Fibroblast of skin of back (primary cell): ENCODE results near the gene KCNIP4. TPM values are rescaled to one million over a fixed set of nuclear protein-coding genes. Genes with fewer than 3 reads are reported as not detected.
"Not testable (repeated sequence)": the region's sequence is repeated elsewhere in the genome, so short reads cannot be mapped to it uniquely, and the experiment has no call there.

ENCODE experiments used
- DNase-seq: peaks from one replicate; pipeline ENCODE4 v3.0.0-alpha.2; 2013
- polyA plus RNA-seq, 2 experiments: library from polyadenylated mRNA; unstranded; fragments of 120-200 nt; gene quantifications; one replicate each; pipeline ENCODE4 v1.2.1, GENCODE V29; 2013; ENCODE audit not compliant: insufficient read length in 2 of 2

The KCNIP4 gene
- polyA plus RNA-seq (2013, experiment 1 of 2; ENCODE audit: insufficient read length) = 0.75 TPM
- 0.63 TPM for polyA plus RNA-seq (2013, experiment 2 of 2; ENCODE audit: insufficient read length)

GRCh38 chr4:21948347-21949072 is at the start of gene KCNIP4:
KCNIP4 (minus strand) TSS chr4:21948772.
- DNase-seq = peak; percentile 13

DNA sequence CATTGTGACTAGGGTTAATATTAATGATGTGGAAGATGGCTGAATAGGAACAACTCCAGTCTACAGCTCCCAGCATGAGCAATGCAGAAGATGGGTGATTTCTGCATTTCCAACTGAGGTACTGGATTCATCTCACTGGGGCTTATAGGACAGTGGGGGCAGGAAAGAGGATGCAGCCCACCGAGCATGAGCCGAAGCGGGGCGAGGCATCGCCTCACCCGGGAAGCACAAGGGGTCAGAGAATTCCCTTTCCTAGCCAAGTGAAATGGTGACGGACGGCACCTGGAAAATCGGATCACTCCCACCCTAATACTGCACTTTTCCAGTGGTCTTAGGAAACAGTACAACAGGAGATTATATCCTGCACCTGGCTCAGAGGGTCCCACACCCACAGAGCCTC is 48.0 kb upstream of the KCNIP4 start:
- DNase-seq = not testable (repeated sequence)

DNA sequence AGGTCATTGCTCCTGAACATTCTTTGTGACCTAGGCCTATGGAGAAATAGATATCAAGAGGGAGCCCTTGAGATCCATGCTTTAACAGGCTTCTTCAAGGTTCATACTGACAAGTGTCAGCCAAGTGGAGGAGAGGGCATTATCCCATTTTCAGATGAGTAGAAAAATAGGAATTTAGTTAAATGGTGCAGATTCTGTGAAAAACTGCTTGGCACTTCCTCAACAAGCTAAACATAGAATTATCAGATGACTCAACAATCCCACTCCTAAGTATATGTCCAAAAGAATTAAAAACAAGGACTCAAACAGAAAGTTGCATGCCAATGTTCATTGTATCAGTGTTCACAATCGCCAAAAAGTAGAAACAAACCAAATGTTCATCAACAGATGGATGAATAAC is 43.8 kb upstream of the KCNIP4 start:
- DNase-seq = peak; percentile 56

DNA sequence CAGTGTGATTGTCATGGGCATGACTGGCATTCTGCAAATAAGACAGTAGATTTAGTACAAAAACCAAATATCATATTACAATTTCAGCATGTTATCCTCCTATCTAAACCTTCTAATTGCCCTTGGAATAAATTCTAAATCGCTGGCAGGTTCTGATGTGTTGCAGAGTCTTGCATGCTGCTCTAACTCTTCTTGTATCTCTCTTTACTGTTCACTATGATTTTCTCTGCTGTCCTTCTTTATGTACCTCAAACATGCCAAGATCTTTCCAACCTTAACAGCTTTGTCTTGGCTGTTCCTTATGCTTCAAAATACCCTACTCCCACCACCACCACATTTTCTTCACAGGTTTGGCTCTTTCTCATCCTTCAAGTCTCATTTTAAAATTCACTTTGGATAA is 43.0 kb upstream of the KCNIP4 start:
- no peak for DNase-seq

DNA sequence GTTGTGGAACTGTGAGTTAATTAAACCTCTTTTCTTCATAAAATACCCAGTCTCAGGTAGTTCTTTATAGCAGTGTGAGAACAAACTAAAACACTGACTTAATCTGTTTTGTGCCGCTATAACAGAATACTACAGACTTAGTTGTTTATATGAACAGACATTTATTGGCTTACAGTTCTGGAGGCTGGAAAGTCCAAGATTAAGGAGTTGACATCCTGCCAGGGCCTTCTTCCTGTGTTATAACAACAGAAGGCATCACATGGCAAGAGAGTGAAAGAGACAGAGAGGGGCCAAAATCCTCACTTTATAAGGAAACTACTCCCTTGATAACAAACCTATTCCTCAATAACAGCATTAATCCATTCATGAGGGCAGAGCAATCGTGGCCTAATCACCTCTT is 42.5 kb upstream of the KCNIP4 start:
- DNase-seq = peak; percentile 6

DNA sequence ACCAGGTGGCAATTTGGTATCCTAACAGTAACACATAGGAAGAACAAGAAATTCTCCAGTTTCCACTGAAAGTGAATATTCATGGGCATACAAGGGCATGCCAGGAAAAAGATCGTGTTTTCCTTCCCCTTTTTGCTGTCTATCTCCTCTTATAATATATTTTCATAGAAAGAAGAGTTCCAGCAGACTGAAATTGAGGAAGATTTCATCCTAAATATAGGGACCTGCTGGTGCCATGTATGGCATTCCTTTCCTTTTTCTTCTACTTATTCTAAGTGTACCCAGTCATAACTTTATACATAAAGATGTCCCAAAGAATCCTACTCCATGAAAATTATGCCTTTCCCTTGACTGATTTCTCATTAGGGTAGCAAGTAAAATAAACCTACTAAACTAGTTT is 40.8 kb upstream of the KCNIP4 start:
- DNase-seq = no peak

DNA sequence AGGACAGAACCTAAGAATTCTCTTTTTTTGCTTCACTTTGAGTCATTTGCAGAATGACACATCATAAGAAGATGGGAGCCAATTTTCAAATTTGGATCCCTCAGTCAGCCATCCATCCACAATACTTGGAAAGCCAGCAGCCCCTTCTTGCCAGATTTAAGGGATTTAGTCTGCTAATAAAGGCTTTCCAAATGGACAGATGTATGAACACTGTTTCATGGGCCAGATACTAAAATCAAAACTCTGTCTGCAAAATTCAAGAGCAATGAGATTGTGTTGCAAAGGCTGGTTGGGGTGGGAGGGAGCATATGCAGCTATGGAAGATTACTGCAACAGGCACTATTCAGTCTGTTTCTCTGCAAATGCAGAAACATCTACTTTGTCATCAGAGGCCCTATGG is 37.7 kb upstream of the KCNIP4 start:
- no peak for DNase-seq

- no peak for DNase-seq
Observed at GRCh38 chr4:21982087-21982486, 33.5 kb upstream of the KCNIP4 start.

DNA sequence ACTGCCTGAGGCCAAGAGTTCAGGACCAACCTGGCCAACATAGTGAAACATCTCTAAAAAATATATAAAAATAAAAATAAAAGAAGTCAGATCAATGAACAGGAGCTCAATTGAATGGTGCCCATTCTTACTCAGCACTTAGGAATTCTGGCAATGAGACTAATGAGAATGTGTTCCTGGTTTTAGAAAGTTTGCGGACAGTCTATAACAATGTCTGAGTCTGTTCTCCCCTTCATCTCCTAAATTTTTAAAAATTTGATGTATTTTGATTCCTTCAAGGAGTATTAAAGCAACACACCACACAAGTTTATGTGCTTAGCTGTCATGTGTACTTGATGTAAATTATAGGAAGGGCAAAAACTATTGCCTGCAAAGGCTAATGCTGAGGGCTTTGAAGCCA is 30.6 kb upstream of the KCNIP4 start:
- no peak for DNase-seq

DNA sequence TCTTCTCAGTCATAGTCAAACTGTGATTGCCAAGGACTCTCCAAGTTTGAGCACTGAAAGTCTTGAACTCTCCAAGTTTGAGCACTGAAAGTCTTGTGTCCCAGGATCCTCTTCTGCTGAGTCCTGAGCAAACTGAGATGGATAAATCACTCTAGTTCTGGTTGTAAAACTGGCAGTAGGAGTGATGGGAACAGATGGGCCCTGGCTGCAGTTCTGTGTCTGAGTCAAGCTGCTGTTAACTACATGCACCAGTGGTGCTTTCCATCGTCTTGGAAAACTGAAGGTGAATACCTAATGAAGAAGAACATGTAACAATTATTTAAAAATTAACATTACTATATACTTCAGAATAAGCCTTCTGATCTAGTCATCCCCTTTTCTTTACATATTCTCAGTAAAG is 27.6 kb upstream of the KCNIP4 start:
- DNase-seq = no peak

GRCh38 chr4:21973850-21974249 is 25.3 kb upstream of the KCNIP4 start:
- no peak for DNase-seq

- no peak for DNase-seq
Observed at GRCh38 chr4:21964762-21965319, 16.3 kb upstream of the KCNIP4 start.

- no peak for DNase-seq
Observed at GRCh38 chr4:21962691-21963090, 14.1 kb upstream of the KCNIP4 start.

GRCh38 chr4:21960793-21961192 is 12.2 kb upstream of the KCNIP4 start:
- no peak for DNase-seq

GRCh38 chr4:21954916-21955315 is 6.3 kb upstream of the KCNIP4 start:
- DNase-seq = no peak

DNA sequence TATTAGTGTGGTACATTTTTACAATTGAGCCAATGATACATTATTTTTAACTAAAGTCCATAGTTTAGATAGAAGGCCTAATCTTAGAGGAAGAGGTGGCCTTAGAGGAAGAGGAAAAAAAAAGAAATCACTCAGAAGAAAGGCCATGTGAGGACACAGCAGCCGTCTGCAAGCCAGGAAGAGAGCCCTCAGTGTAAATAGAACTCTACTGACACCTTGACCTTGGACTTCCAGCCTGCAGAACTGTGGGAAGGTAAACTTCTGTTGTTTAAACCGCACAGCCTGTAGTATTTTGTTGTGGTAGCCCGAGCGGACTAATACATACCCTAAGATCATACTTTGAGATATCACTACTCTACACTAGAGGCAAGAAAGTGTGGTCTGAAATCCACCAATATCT is 5.1 kb upstream of the KCNIP4 start:
- DNase-seq = no peak

- DNase-seq = no peak
Observed at GRCh38 chr4:21952549-21952948, 4.0 kb upstream of the KCNIP4 start.

GRCh38 chr4:21949073-21949457 is 493 bp upstream of the KCNIP4 start:
- peak; percentile 11 for DNase-seq

- DNase-seq = no peak
Observed at GRCh38 chr4:21947791-21948346, 703 bp downstream of the KCNIP4 start.

GRCh38 chr4:21946858-21947257 is 1.7 kb downstream of the KCNIP4 start:
- DNase-seq = no peak

DNA sequence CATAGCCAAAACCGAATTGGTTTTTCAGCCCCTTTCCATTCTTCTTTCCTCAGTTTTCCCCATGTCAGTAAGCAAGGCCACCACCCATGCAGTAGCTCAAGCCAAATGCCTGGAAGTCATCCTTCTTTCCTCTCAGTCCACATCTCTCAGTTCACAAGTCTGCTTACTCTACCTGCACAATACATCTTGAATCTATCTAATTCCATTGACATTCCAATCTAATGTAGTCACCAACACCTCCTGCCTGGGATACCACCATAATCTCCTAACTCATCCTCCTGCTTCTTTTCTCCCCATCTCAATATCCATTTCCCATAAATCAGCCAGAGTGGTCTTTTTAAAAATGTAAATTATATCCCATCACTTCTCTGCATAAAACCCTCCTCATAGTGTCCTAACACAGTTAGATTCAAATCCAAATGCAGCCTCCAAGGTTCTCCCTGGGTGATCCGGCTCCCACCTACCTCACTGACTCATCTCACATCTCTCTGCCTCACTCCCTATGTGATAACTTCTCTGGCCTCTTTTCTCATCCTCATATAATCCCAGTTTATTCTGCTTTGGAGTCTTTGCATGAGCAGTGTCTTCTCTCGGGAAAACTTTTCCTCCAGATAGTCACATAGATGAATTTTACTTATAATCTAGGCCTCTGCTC is 26.9 kb downstream of the KCNIP4 start:
- DNase-seq = no peak

- DNase-seq = no peak
Observed at GRCh38 chr4:21915761-21916160, 32.8 kb downstream of the KCNIP4 start.

GRCh38 chr4:21901831-21902230 is 46.7 kb downstream of the KCNIP4 start:
- DNase-seq = peak; percentile 67

- DNase-seq = no peak
Observed at GRCh38 chr4:21901281-21901680, 47.3 kb downstream of the KCNIP4 start.
